Stimulated activated CD8-positive, alpha-beta memory T cell treated with anti-CD3 and anti-CD28 coated beads, Interleukin-15, amount 100 ng/mL, for 4 hours (primary cell): Measurements from ENCODE around the gene C14orf180.

Experiments used
- DNase-seq, 2 donors: peaks; one replicate each; pipeline ENCODE4 v3.0.0-alpha.2; 2020; ENCODE audit warnings: low read depth in 2 of 2

The C14orf180 gene

GRCh38 chr14:104593710-104594136 is 14.2 kb downstream of the C14orf180 start:
- no peak for DNase-seq

GRCh38 chr14:104594310-104595046 is 14.9 kb downstream of the C14orf180 start:
- DNase-seq: no peak

- no peak for DNase-seq
Measured at GRCh38 chr14:104595116-104595675, 15.6 kb downstream of the C14orf180 start.

GRCh38 chr14:104595911-104596450 is 16.4 kb downstream of the C14orf180 start:
- DNase-seq: no peak

- DNase-seq: no peak
Measured at GRCh38 chr14:104596451-104596918, 16.9 kb downstream of the C14orf180 start.

GRCh38 chr14:104596927-104597351 is 17.4 kb downstream of the C14orf180 start:
- DNase-seq: no peak

- no peak for DNase-seq
Measured at GRCh38 chr14:104597576-104597975, 18.0 kb downstream of the C14orf180 start.

GRCh38 chr14:104598039-104598909 is 18.7 kb downstream of the C14orf180 start:
- DNase-seq: no peak

GRCh38 chr14:104598910-104599273 is 19.3 kb downstream of the C14orf180 start:
- DNase-seq: no peak

- no peak for DNase-seq
Measured at GRCh38 chr14:104599446-104599845, 19.9 kb downstream of the C14orf180 start.

- no peak for DNase-seq
Measured at GRCh38 chr14:104600141-104600643, 20.6 kb downstream of the C14orf180 start.

GRCh38 chr14:104600805-104601204 is 21.2 kb downstream of the C14orf180 start:
- DNase-seq: no peak

GRCh38 chr14:104601786-104602185 is 22.2 kb downstream of the C14orf180 start:
- no peak for DNase-seq

GRCh38 chr14:104602315-104602932 is 22.9 kb downstream of the C14orf180 start:
- DNase-seq: no peak

GRCh38 chr14:104602933-104603325 is 23.4 kb downstream of the C14orf180 start:
- DNase-seq: no peak

GRCh38 chr14:104603711-104604401 is 24.3 kb downstream of the C14orf180 start:
- no peak for DNase-seq

- DNase-seq: no peak
Measured at GRCh38 chr14:104604458-104605449, 25.2 kb downstream of the C14orf180 start, which contains the start of gene TMEM179. TSS of gene TMEM179 (minus strand) at chr14:104604772. CDS start at chr14:104604741, 31 bp downstream.

GRCh38 chr14:104609666-104610065 is 30.1 kb downstream of the C14orf180 start:
- no peak for DNase-seq

GRCh38 chr14:104610749-104611310 is 31.3 kb downstream of the C14orf180 start:
- no peak for DNase-seq
